Testis (tissue), 2 donors: ENCODE data around the gene PPP1R13L.

Experiments
- POLR2A ChIP-seq: fragments of 450-650 bp; IDR thresholded peaks from one replicate; pipeline ENCODE4 v1.6.1; 2017; ENCODE audit warnings: antibody characterized with exemption, mild to moderate bottlenecking, moderate library complexity
- TF ChIP-seq, protein P1 (sequence below), 3 experiments: fragments of 450-650 bp in 2 of 3; fragments of 200-600 bp in 1 of 3; sonication (generic) in 1 of 3; IDR thresholded peaks; one replicate each; pipeline ENCODE4 v1.5.1; 2016 to 2019; ENCODE audit warnings: antibody characterized with exemption in 3 of 3, mild to moderate bottlenecking in 2 of 3, moderate library complexity in 1 of 3

DNA sequence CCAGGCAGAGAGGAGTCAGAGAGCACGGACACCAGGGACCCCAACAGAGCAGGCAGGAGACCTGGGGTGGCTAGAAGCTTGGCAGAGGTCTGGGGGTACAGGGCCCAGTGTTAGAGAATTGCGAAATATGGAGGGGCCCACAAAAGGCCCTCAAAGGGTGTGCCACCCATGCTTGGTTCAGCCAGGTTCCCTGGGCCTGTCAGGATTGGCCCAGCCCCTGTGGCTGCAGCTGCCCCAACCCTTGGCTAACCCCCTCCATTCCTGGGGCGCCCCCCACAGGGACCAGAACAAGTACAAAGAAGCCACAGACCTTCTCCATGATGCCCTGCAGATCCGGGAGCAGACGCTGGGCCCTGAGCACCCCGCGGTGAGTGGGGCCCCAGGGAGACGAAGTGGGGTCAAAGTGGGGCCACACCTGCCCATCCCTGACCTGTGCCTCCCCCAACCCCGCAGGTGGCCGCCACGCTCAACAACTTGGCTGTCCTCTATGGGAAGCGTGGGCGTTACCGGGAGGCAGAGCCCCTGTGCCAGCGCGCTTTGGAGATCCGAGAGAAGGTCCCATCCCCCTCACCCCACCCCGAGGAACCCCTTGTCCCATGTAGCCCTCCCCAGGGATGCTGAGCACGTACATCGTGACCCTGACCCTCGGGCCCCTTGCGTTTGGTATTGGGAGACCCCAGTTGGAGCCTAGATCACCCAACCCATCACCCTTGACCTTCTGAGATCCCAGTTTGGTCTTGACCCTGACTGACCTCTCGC, 56.3 kb downstream of the PPP1R13L start:
- TF ChIP-seq, protein P1, sequence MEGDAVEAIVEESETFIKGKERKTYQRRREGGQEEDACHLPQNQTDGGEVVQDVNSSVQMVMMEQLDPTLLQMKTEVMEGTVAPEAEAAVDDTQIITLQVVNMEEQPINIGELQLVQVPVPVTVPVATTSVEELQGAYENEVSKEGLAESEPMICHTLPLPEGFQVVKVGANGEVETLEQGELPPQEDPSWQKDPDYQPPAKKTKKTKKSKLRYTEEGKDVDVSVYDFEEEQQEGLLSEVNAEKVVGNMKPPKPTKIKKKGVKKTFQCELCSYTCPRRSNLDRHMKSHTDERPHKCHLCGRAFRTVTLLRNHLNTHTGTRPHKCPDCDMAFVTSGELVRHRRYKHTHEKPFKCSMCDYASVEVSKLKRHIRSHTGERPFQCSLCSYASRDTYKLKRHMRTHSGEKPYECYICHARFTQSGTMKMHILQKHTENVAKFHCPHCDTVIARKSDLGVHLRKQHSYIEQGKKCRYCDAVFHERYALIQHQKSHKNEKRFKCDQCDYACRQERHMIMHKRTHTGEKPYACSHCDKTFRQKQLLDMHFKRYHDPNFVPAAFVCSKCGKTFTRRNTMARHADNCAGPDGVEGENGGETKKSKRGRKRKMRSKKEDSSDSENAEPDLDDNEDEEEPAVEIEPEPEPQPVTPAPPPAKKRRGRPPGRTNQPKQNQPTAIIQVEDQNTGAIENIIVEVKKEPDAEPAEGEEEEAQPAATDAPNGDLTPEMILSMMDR (IDR thresholded peaks at IDR 0.05) = no peak
- TF ChIP-seq POLR2A = no peak
